Measurements from ENCODE around the gene IFNGR2. TPM values are rescaled to one million over a fixed set of nuclear protein-coding genes. Genes with fewer than 3 reads are reported as not detected.
"Not testable (repeated sequence)": the region's sequence is repeated elsewhere in the genome, so short reads cannot be mapped to it uniquely, and the experiment has no call there.

IFNGR2 gene
- total and polyA plus RNA-seq, 2 of the 4 experiments (the other 2 are of a cell fraction): 66.0 to 73.8 TPM

GRCh38 chr21:33444499-33444898, 41.3 kb downstream of the IFNGR2 start:
- Histone ChIP-seq H2BK20ac (ENCODE audit: low read depth, low read length) (no peak overlapping the region), H3K79me1 (ENCODE audit: low read depth in 1 of 2, low read length in 2 of 2) (no peaks in the 10 kb centered on the region; a peak in 1 of 4 replicates), H3K4me3 (ENCODE audit: insufficient read depth, low read depth, low read length) (no peak overlapping the region), H3K4me2 (ENCODE audit: low read depth, low read length) (no peak overlapping the region), H3K9me1 (ENCODE audit: insufficient read depth, low read length) (0 out of 2 replicates have a peak, but pooled peaks cover 3% of the 10 kb centered on the region), H3K27ac (ENCODE audit: insufficient read depth, low read length) (no peak overlapping the region), H3K23ac (ENCODE audit: low read depth, low read length) (no peak overlapping the region), H3K4me1 (ENCODE audit: control insufficient read depth, insufficient read depth, low read length) (peaks cover 5% of the 10 kb centered on the region), H2BK120ac (ENCODE audit: low read depth, low read length) (no peak overlapping the region), H4K8ac (ENCODE audit: low read depth in 2 of 2, low read length in 2 of 2) (no peak overlapping the region), H2AFZ (replicated peaks; ENCODE audit: low read length, poor library complexity) (no peak overlapping the region), H3K27me3 (ENCODE audit: control insufficient read depth, insufficient read depth, low read length) (no peaks in the 10 kb centered on the region), H3K56ac (ENCODE audit: extremely low read depth, insufficient read depth, low read length) (no peak overlapping the region), H4K20me1 (ENCODE audit: insufficient read depth, low read length) (no peaks in the 10 kb centered on the region), H3K9ac (ENCODE audit: low read depth, low read length) (no peak overlapping the region), H2AK5ac (ENCODE audit: low read depth, low read length) (no peak overlapping the region), H4K91ac (ENCODE audit: insufficient read depth, low read depth, low read length) (no peak overlapping the region), H3K9me3 (ENCODE audit: control insufficient read depth, insufficient read depth, low read length) (no peaks in the 10 kb centered on the region), H3K18ac (ENCODE audit: low read depth, low read length) (no peak overlapping the region), H4K5ac (ENCODE audit: low read depth, low read length) (no peak overlapping the region), H3K4ac (ENCODE audit: low read depth, low read length) (no peak overlapping the region), H3K36me3 (ENCODE audit: control insufficient read depth, insufficient read depth, low read length) (peaks cover 3% of the 10 kb centered on the region; the same call in 1 of the 2 replicates), H2BK15ac (ENCODE audit: low read depth, low read length) (no peak overlapping the region), H3K14ac (replicated peaks; ENCODE audit: low read depth, low read length) (no peak overlapping the region), H2AK9ac (replicated peaks; ENCODE audit: low read depth, low read length, poor library complexity) (no peak overlapping the region), H2BK5ac (ENCODE audit: low read depth, low read length, poor library complexity, severe bottlenecking) (no peak overlapping the region)
- no peak for DNase-seq
- intact Hi-C loops (cut with micrococcal nuclease) (no loop called here), in situ Hi-C loops (cut with MboI; ENCODE audit: low sequenced_read_pairs) (loop anchor here (5.0 to 25.0 kb wide), 2 partner anchors 247 to 607 kb away; no protein-coding TSS in a partner anchor), dilution Hi-C loops (cut with HindIII; ENCODE audit: low sequenced_read_pairs, unreplicated experiment) (no loop called here)
- ATAC-seq (ENCODE audit: low read depth): no peak
- POLR2A ChIA-PET (ENCODE audit: unreplicated experiment): no interaction called here
- no peak for TF ChIP-seq USF2 (IDR thresholded peaks at IDR 0.05; ENCODE audit: low read depth, low read length)
- TF ChIP-seq BHLHE40 (IDR thresholded peaks at IDR 0.05; ENCODE audit: low read depth, low read length): no peak
- TF ChIP-seq MAFK (IDR thresholded peaks at IDR 0.05; ENCODE audit: low read depth, low read length): no peak
- TF ChIP-seq MXI1 (IDR thresholded peaks at IDR 0.05; ENCODE audit: borderline replicate concordance, low read depth, low read length): no peak
- no peak for TF ChIP-seq POLR2A (IDR thresholded peaks at IDR 0.05; ENCODE audit: low read depth, low read length)
- TF ChIP-seq RCOR1 (IDR thresholded peaks at IDR 0.05; ENCODE audit: insufficient replicate concordance, low read length): no peak
- no TSS peak for BruUV-seq (replicated peaks)
- 0% methylated on average over 1 of the region's 2 CpGs; no CpG with 5 or more reads in 1 of the 2 experiments for WGBS, 2 experiments (ENCODE audit: extremely low coverage in 2 of 2, insufficient read length in 1 of 2)
- CTCF ChIA-PET: interaction anchor here (0.6 to 1.6 kb wide), 7 partner anchors 9 to 450 kb away, joined by 3 to 6 read pairs (median 5); no protein-coding TSS in a partner anchor

GRCh38 chr21:33446620-33447019, 43.4 kb downstream of the IFNGR2 start:
- H2BK5ac ChIP-seq (ENCODE audit: low read depth, low read length, poor library complexity, severe bottlenecking); H3K27ac ChIP-seq (ENCODE audit: insufficient read depth, low read length); H3K79me1 ChIP-seq (ENCODE audit: low read depth in 1 of 2, low read length in 2 of 2); H3K56ac ChIP-seq (ENCODE audit: extremely low read depth, insufficient read depth, low read length); H3K36me3 ChIP-seq (ENCODE audit: control insufficient read depth, insufficient read depth, low read length); H2AK9ac ChIP-seq (replicated peaks; ENCODE audit: low read depth, low read length, poor library complexity); ATAC-seq (ENCODE audit: low read depth); dilution Hi-C loops (cut with HindIII; ENCODE audit: low sequenced_read_pairs, unreplicated experiment); H3K9me1 ChIP-seq (ENCODE audit: insufficient read depth, low read length); H3K4me2 ChIP-seq (ENCODE audit: low read depth, low read length); H4K20me1 ChIP-seq (ENCODE audit: insufficient read depth, low read length); H3K27me3 ChIP-seq (ENCODE audit: control insufficient read depth, insufficient read depth, low read length); H2AFZ ChIP-seq (replicated peaks; ENCODE audit: low read length, poor library complexity); H4K8ac ChIP-seq (ENCODE audit: low read depth in 2 of 2, low read length in 2 of 2); H3K9ac ChIP-seq (ENCODE audit: low read depth, low read length); H4K91ac ChIP-seq (ENCODE audit: insufficient read depth, low read depth, low read length); H3K4me1 ChIP-seq (ENCODE audit: control insufficient read depth, insufficient read depth, low read length); BruUV-seq (replicated peaks); H3K18ac ChIP-seq (ENCODE audit: low read depth, low read length); POLR2A ChIA-PET (ENCODE audit: unreplicated experiment); H3K4me3 ChIP-seq (ENCODE audit: insufficient read depth, low read depth, low read length); H3K9me3 ChIP-seq (ENCODE audit: control insufficient read depth, insufficient read depth, low read length); H2AK5ac ChIP-seq (ENCODE audit: low read depth, low read length); H2BK20ac ChIP-seq (ENCODE audit: low read depth, low read length); H3K4ac ChIP-seq (ENCODE audit: low read depth, low read length); DNase-seq; H3K14ac ChIP-seq (replicated peaks; ENCODE audit: low read depth, low read length); H2BK120ac ChIP-seq (ENCODE audit: low read depth, low read length); H3K23ac ChIP-seq (ENCODE audit: low read depth, low read length); H2BK15ac ChIP-seq (ENCODE audit: low read depth, low read length); H4K5ac ChIP-seq (ENCODE audit: low read depth, low read length): not testable (repeated sequence)
- CTCF ChIA-PET: interaction anchor here (0.6 to 1.1 kb wide), 2 partner anchors 17 to 38 kb away, joined by 5 to 10 read pairs; no protein-coding TSS in a partner anchor
- intact Hi-C loops (cut with micrococcal nuclease): loop anchor here (5.0 kb wide), 1 partner anchor 614 kb away; no protein-coding TSS in a partner anchor
- WGBS, 2 experiments (ENCODE audit: extremely low coverage in 2 of 2, insufficient read length in 1 of 2): no CpG with 5 or more reads among the region's 6 CpGs
- in situ Hi-C loops (cut with MboI; ENCODE audit: low sequenced_read_pairs): loop anchor here (25.0 kb wide), 1 partner anchor 609 kb away; no protein-coding TSS in a partner anchor
